Measurements from ENCODE around the gene ARFGAP3.

ARFGAP3 gene

DNA sequence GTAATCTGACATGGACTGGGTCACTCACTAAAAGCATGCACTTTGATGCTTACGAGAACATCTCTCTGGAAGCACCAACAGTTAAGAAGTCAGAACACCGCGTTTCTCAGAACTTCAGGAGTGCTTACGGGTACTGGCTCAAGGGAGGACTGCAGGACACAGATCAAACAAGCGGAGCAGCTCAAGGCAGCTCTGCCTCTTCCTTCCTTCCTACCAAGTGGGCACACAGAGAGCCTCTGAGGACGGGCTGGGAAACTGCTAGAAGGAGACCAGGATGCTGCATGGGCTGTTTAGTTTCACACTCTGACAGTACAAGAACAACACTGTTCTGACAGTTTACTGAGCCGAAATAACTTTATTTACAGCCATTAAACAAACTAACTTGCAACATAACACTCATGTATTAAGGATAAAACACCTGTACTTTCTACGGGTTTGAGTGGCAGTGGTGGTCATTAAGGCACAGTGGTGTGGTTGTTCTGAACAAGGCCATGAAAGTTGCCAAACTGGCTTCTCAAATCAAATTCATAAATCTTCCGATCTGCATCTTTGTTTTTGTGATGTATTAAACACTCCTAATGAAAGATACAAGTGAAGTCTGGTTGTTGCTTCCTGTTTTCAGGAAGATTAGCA is 37.5 kb downstream of the ARFGAP3 start:
- no peak for DNase-seq (ENCODE audit: low read depth)

DNA sequence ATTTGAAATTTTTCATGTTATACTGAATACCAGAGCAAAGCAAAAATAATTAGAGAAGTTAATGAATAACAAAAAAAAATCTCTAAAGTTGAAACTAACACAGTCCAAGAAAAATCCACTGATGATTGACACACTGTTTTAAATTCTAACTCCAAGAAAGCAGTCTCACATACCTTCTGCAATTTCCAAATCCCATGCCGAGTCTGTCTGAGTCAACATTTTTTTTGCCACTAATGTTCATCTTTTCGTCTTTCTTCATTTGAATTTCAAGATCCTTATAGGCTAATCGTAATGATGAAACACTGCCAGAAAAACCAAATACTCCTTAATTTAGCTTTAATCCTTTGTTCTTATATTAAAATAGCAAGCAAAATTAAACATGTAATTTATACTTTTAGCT is 39.5 kb downstream of the ARFGAP3 start:
- no peak for DNase-seq (ENCODE audit: low read depth)

DNA sequence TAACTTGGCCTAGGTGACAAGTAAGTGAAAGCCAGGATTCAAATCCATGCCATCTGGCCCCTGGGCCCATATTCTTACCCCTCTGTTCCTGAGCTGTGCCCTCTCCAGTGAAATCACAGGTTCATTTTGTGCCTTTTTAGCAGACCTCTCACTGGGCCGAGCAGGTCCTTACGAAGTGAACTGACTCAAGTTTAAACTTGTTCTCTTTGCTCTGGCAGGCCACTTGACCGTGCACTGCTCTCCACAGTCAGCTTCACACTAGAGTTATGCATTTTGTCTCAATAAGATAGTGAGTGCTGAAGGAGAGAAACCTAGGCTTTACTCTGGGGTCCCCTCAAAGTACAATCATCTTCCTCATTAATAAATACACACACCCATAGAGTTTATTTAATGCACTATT is 40.7 kb downstream of the ARFGAP3 start:
- DNase-seq (ENCODE audit: low read depth), result no peak

DNA sequence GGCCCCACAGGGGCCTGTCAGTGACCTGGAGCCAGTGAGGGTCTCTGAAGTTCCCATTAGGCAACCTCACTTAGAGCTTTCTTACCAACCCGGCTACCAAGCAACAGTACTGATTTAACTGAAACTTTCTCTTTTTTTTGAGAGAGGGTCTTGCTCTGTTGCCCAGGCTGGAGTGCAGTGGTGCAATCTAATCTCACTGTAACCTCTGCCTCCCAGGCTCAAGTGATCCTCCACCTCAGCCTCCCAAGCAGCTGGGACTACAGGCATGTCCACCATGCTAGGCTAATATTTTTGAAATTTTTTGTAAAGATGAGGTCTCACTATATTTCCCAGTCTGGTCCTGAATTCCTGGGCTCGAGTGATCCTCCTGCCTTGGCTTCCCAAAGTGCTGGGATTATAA is 42.5 kb downstream of the ARFGAP3 start:
- DNase-seq (ENCODE audit: low read depth), result no peak

DNA sequence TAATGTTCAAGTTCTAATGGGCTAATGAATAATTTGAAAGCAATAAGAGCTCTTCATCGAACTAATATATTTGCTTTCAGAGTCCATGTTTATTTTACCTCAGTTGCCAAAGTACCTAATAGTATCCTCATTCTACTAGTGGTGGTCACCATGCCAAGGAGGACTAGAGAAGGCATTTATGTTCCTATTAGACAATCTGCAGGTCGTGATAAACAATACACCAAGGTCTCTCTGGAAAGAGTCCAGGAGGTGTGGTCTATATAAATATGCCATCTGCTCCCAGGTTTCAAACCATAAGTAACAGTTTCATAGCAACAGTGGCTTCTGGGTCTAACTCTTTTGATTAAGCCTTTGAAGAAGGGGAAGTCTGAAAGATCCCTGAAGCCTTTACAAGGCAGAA is 42.9 kb downstream of the ARFGAP3 start:
- DNase-seq (ENCODE audit: low read depth), result no peak

DNA sequence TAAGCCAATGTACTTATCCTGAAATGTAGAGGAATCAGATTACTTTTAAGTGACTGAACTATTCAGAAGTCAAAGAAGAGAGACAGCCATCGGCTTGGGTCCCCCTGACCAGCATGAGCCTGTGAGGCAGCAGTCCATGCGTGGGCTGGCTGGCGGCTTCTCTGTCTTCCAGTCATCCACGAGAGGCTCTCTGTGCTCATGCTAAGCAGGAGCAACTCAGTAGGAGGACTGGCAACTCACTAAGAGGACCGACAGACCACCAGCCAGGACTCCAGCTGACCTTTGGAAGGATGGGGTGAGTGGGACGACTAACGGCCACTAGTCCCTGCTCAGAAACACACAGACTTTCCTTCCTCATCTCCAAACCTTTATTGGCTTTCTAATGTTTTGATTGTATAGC is 43.6 kb downstream of the ARFGAP3 start:
- no peak for DNase-seq (ENCODE audit: low read depth)

DNA sequence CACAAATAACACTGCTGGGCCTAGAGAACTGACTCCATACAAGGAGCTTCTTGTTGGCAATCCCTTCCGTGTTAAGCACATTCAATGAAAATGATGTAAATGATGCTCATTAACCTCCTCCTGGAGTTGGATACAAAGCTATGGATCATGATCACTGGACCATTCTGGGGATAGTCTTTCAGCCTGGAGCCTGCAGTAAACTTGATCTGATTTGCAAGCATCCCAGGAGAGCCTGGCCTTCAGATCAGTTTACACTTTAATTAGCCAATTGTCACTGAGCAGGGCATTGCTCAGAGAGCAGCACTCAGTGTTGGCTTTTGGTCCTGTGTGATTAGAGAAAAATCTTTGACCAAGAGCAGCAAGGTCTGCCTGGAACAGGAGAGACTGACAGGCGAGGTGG is 45.6 kb downstream of the ARFGAP3 start:
- no peak for DNase-seq (ENCODE audit: low read depth)

DNA sequence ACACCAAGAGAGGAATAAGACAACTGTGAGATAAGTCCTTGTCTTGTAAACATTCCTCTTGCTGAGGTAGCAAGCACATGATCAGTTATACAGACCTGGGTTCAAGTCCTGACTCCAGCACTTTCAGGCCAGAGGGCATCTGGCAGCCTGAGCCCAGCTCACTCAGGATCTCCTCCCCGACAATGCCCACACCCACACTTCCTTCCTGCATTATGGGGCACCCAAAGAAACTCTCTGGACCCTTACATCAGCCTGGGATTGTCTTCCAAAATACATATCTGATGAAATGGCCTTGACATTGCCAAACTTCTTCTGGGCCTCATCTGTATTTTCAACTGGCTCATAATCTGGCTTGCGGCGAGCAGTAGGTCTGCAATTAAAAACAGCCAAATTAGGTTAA is 48.6 kb downstream of the ARFGAP3 start:
- DNase-seq (ENCODE audit: low read depth), result no peak

DNA sequence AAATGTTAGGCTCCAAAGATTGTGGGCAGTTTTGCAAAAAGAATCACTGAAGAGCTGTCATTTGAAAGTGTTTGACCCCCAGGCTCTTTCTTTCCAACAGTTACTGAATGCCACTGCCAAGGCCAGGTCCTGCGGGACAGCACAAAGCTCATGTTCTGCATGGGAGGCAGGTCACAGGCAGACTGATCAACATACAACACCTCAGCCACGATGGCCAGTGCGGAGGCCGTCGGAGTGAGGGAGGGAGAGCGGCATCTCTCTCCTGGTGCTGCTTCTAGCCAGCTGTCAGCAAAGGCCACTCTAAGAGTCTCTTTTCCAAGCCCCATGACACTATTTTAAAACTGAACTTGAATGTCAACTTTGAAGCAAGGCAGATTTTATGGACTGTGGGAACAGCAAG is 49.9 kb downstream of the ARFGAP3 start:
- DNase-seq (ENCODE audit: low read depth), result no peak

DNA sequence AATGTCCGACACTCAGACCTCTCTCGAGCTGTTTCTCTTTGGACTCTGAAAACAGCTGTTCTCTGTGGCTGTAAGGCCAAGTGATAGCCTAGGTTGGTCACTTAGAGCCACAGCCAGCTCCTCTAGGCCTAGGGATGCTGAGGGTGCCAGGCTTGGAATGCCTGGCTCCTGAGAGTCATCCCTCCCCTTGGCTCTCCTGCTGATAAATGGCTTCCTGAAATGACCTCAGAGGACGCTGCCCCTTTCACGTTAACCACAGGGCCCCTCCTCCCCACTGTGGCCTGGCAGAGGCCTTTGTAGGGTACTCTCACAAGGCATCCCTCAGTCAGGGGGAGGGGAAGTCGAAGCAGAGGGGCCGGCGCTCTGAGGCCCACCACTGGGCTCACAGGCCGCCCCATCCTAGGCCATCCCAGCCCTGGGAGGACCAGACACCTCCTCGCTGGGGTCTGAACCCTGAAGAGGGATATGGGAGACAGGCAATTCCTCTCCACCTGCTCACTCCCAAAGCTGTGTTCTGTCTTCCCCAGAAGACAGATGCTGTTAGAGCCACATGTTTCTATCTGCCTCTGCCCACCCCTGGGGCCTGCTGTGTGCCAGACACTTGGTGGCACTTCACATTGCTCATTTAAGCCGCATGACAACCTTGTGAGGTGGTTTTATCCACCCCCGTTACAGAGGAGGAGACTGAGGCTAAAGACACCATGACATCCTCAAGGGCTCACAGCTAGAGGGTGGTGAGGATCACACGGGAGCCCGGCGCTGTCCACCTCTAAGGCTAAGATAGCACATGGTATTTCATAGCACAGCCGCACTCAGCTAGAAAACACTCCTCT is 50.9 kb downstream of the ARFGAP3 start:
- no peak for DNase-seq (ENCODE audit: low read depth)

DNA sequence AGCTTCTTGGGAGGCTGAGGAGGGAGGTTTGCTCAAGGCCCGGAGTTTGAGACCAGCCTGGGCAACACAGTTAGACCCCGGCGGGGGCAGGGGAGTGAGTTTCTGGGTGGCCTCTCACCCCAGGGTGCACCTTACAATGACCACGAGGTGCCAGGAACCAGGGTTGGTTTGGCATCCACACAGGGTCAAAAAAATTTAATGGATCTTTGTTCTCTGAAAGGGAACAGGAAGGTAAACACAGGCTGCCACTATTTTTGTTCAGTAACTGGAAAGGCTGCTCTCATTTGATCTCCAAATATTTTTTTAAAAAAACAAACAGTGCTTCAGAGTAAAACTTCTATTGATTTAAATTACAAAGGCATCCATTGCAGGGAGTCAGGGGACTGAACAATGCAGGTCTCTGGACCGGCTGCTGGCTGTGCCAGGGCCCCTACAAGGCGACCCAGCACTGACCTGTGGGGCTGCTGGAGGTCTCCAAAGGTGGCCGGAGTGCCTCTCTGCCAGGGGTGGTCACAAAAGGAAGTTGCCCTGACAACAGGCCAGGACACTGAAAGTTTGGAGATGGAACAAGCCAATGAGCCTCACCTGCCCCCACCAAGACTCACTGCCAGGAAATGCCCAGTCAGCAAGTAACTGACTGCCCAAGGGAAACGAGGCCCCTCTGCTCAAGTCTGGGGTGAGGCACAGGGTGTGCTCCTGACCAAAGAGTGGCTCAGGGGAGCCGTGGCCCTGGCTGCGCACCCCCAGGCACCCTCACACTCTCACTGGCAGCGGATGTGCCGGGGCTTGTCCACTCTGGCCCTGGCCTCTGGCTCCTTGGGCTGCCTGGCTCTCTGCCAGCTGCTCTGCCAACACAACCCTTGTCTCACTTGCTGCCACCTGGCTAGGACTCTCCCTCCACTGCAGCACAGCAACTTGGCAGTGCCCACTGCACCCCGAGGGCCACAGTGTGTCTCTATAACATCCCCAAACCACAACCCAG is 51.8 kb downstream of the ARFGAP3 start:
- DNase-seq (ENCODE audit: low read depth), result no peak

DNA sequence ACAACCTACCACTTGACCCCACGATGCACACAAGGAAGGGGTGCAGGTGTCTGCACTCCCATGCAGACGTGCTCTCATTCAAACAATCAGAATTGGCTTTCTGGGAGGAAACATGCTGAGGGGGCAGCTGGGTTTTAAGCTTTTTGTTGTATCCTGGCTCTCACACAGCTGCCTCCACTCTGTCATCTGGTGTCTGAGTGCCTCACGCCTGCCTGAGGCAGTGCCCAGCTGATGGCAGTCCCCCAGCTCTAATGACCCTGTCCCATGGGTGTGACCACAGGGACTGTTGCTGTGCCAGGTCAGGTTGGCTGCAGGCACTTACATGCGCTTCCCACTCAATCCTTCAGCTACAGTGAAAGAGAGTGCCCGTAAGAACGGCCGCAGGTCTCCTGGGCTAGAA is 53.7 kb downstream of the ARFGAP3 start:
- no peak for DNase-seq (ENCODE audit: low read depth)

DNA sequence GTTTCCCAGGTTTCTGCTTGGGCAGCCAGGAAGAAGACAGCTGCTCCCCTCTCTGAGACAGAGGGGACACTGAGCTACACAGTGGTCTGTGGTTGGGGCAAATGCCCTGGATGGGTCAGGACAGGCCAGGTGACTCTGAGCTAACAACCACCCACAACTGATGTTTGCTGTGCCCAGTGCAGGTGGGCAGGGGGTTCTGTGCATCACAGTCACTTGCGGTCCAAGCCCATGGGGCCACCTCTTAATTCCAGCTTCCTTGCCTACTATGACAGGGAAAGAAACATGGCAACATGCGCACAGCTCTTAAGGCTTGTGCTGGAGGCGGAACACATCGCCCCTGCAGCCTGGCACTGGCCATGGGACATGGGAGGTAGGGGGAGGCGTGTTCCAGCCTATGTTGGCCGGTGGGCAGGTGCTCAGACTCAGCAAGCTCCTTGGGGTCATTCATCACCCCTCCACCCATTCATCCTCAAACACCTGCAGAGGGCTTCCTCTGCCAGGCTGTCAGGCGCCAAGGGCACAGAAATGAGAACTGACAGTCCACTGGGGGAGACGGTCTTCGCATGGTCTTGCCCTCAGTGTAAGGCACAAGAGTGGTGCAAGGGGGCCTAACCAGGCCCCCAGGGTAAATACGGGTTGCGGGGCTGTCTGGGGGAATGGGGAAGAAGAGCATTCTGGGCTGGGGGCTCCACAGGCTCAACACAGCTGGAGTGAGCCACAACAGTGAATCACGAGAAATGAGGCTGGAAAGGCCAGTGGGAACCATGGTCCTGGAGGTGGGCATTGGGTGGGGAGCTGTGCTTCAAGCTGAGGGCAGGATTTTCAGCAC is 55.6 kb downstream of the ARFGAP3 start:
- no peak for DNase-seq (ENCODE audit: low read depth)

DNA sequence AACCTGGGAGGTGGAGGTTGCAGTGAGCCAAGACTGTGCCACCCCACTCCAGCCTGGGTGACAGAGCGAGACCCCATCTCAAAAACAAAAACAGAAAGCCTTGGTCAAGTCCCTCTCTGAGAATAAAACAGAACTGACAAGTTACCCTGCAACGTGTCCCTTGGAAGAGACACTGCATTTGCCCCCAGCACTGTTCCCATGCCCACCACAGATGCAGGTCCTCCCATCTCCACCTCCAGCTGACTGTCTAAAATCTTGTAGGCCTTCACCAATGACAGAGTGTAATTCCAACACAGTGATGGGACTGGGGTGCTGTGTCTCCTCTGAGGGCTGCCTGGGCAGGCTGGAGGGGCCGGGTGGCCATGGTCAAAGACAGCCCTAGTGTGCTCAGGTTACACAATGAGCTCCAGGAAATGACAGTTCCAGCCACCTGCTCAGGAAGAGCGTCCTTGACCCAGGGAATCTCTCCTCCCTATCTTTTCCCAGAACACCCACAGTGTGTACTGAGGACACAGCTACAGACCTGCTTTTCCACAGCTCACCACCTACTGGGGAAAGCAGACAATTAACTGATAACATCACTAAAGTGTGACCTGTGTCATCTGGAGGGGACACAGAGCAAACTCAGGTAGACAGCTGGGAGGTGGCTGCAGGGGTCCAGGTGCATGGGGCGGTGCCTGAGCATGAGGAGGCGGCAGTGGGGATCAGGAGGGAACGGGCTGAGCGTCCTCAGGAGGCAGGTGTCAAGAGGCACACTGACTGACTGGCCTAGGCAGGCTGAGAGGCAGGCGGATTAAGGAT is 56.4 kb downstream of the ARFGAP3 start:
- DNase-seq (ENCODE audit: low read depth), result no peak

DNA sequence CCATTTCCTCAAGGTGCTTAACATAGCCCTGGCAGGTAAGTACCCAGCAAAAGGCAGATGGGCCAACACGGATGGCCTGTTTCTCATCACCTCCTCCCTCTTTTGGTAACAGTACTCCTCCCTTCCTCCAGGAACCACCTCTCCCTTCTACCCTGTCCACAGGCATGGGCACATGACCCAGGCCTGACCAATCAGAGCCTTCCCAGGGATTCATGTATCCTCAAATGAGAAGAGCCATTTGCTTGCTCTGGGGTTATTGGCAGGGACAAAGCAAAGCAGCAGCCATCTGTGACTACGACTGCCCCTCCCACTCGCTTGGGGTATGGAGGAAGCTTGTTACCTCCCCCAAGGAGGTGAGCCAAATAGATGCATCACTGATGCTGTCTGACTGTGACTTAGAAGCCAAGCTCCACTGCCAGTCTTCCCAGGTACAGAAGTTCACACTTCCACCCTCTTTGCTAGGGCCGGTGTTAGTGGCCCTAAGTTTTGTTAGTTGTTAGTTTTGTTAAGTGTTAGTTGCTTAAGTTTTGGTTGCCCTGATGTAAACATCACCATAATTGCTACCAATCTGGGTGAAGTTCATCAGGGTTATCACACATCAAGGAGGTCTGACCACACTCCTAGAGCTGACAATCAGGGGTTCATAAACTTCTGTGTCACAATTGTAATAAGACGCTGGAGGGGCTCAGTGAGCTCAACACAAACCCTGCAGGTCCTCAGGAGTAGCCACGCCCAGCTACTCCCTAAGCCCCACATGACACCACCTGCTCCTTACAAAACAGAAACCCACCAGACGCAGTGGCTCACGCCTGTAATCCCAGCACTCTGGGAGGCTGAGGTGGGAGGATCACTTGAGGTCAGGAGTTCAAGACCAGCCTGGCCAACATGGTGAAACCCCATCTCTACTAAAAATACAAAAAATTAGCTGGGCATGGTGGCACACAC is 57.3 kb downstream of the ARFGAP3 start:
- DNase-seq (ENCODE audit: low read depth), result no peak

DNA sequence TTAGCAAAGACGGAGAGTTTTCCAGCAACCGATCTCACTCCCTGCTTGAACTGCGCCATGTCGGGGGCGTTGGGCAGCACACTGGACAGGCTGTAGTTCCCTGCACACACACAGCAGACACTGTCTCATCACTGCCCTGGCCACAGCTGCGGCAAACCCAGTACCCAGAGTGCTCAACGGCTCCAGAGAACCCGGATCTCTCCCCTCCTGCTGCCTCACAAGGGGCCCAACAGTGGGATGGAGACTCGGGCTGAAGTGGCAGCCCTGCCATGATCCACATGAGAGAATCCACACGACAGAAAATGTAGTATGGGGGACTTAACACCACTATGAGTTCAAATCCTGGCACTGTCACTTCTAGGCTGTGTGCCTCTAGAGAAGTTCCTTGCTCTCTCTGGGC is 58.0 kb downstream of the ARFGAP3 start:
- DNase-seq (ENCODE audit: low read depth), result no peak

DNA sequence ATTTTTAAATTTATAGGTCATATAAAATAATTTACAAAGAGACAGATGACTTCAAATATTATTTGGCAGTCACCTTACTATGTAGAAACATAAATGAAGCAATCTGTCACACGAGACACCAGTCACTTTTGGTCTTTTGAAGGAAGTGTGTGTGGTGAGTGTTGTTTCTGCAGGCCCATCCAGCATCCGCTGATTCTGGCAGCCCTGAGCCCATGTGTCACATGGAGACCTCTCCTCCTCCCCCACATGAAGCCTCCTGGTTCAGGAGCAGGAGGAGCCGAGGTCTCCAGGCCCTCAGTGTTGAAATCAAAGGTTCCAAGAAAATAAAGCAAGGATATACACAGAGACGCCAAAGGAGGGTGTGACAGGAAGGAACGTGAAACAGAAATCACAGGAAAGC is 60.1 kb downstream of the ARFGAP3 start:
- no peak for DNase-seq (ENCODE audit: low read depth)

DNA sequence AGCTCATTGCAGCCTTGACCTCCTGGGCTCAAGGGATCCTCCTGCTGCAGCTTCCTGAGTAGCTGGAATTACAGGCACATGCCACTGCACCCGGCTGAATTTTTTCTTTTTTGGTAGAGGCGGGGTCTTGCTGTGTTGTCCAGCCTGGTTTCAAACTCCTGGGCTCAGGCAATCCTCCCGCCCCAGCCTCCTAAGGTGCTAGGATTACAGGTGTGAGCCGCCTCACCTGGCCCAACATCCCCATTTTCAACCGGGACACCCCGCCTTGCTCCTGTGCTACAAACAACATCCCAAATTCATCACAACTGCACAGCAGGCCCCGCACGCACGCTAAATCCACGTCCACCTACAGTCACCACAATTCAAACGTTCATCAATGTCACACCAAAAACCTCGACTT is 61.0 kb downstream of the ARFGAP3 start:
- DNase-seq (ENCODE audit: low read depth), result no peak

DNA sequence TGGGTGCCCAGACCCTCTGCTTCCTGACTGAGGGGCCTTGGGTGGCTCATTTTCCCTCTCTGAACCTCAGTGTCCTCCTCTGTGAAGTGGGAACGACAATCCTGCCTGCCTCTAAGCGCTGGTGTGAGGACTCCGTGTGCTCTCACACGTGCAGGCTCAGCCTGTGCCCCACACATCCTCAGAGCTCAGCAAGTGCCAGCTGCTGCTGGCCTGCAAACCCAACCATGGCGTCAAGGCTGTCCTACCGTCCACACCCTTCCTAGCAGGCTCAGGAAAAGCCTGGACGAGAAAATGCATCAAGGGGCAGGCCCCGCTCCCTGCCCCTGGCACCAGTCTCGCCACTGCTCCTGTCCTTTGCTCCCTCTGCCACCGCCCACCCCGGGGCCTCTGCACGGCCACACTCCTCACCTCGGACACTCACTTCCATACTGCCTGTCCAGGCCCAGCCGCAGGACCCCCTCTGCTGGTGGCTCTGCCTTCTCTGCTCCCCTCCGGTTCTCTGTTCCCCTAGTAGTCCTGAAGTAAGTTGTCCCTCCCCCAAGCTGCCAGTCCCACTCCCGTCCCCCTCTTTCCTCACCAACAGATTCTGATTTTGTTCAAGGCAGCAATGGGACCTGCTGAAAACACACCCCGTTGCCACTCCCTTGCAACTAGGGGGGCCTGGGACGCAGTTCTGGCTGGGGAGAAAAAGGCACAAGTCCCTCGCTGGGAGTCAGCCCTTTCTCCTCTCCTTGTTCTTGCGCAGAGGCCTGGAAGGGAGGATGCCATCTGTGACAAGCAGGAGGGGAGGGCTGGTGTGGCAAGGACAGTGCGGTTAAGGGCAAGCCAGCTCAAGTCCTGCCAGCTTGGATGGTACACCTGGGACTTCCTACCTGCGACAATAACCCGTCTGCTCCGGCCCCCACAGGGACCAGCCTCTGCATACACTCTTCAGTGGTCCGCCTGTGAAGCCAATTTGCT is 62.2 kb downstream of the ARFGAP3 start:
- DNase-seq (ENCODE audit: low read depth), result no peak
